Activated CD4-positive, CD25-positive, alpha-beta regulatory T cell treated with anti-CD3 and anti-CD28 coated beads, Interleukin-2, amount 50 U/mL, for 72 hours (primary cell): ENCODE results near the gene FXYD7.
"Not testable (repeated sequence)": the region's sequence is repeated elsewhere in the genome, so short reads cannot be mapped to it uniquely, and the experiment has no call there.

ENCODE experiments used
- DNase-seq: peaks from one replicate; pipeline ENCODE4 v3.0.0; 2021

The FXYD7 gene

GRCh38 chr19:35128398-35129057 lies 14.5 kb upstream of the FXYD7 start:
- no peak for DNase-seq

DNA sequence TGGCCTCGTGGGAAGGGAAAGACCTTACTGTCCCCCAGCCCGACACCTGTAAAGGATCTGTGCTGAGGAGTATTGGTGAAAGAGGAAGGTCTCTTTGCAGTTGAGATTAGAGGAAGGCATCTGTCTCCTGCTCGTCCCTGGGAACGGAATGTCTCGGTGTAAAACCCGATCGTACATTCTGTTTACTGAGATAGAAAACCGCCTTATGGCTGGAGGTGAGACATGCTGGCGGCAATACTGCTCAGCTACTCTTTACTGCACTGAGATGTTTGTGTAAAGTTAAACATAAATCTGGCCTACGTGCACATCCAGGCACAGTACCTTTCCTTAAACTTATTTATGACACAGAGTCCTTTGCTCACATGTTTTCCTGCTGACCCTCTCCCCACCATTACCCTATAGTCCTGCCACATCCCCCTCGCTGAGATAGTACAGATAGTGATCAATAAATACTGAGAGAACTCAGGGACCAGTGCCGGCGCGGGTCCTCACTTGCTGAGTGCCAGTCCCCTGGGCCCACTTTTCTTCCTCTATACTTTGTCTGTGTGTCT lies 13.3 kb upstream of the FXYD7 start:
- DNase-seq, result not testable (repeated sequence)

- DNase-seq, result no peak
Observed at GRCh38 chr19:35130761-35131720, 12.0 kb upstream of the FXYD7 start.

- DNase-seq, result no peak
Observed at GRCh38 chr19:35132254-35132653, 10.8 kb upstream of the FXYD7 start.

GRCh38 chr19:35133826-35134225 lies 9.2 kb upstream of the FXYD7 start:
- no peak for DNase-seq

DNA sequence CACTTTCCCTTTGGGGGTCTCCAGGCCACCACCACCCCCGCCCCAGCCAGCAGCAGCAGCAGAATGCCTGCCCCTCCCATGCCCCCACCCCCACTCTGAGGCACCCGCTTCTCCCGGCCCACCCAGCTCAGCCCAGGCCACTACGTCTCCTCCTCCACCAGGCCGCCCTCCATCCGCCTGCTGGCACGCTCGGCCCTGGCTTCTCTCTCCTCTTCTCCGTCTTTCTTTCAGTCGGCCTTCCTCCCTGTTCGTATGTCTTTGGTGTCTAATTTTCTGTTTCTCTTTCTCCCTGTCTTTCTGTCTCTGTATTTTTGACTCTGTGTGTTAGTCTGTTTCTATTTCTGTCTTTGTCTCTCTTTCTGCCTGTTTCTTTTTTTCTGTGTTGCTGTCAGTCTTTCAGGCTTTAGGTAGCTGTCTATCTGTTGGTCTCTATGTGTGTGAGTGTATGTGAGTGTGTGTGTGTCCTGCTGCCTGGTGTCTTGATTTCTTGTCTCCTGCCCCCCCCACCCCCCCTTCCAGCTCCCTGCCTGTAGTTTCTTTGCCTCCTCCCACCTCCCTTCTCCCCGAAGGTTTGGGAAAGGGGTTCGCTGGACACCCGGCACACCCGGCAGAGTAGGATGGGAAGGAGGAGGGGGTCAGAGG lies 8.3 kb upstream of the FXYD7 start, which contains the start of gene LGI4:
Gene LGI4 (minus strand): TSS at position 459 of the 642 bp plus-strand sequence. CDS start 379 bp downstream, at position 80.
- no peak for DNase-seq

DNA sequence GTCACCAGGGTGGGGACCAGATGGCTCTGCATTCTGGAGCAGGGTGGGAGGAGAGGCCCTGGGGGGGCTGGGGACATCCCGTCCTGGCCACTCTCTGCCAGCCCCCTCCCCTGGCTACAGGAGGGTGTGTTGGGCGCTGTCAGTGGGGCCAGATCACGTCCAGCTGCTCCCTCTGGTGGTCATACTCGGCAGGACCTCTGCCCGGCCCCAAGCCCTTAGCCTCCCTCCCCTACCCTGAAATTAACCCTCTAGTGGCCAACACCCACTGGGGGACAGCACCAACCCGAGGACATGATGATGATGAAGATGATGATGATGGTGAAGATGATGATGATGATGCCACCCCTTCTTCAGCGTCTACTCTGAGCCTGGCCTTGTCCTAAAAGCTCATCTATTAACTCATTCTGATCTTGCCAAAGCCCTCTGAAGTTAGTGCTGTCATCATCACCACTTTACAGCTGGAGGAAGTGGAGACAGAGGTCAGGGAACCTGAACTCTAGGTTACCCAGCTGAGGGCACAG lies 7.6 kb upstream of the FXYD7 start:
- peak; percentile 81 for DNase-seq

GRCh38 chr19:35136231-35136630 lies 6.8 kb upstream of the FXYD7 start:
- DNase-seq, result no peak

- DNase-seq, result no peak
Observed at GRCh38 chr19:35136977-35137702, 5.9 kb upstream of the FXYD7 start.

DNA sequence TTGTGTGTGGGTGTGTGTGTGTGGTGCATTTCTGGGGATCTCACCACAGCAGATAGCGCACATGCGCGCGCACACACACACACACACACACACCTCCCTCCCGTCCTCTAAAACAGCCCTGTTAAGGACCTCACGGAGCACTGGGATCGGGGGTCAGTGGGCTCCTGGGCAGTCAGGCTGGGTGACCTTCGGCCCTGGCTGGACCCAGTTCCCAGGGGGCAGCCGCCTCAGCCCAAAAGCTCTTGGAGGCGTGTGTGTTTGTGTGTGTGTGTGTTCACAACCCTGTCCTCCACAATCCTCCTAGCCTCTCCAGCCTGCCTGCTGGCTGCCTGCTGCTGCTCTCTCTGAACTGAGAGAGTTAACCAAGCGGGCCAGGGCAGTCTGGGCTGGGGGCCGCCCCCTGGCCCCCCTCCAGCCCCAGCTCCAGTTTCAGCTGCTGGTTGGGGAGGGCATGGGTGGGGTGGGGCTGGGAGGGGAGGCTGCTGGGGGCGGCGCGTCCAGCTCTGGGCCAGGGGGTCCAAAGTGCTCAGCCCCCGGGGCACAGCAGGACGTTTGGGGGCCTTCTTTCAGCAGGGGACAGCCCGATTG lies 4.7 kb upstream of the FXYD7 start, which contains the start of gene FXYD1:
Gene FXYD1 (plus strand): TSS at position 520 of the 588 bp plus-strand sequence. CDS start 1,256 bp downstream, outside the sequence.
- DNase-seq, result no peak

GRCh38 chr19:35140207-35140961 lies 2.7 kb upstream of the FXYD7 start:
- DNase-seq, result no peak

- peak; percentile 92 for DNase-seq
Observed at GRCh38 chr19:35140962-35141836, 1.9 kb upstream of the FXYD7 start.

GRCh38 chr19:35141837-35142605 lies 1.0 kb upstream of the FXYD7 start:
- no peak for DNase-seq

DNA sequence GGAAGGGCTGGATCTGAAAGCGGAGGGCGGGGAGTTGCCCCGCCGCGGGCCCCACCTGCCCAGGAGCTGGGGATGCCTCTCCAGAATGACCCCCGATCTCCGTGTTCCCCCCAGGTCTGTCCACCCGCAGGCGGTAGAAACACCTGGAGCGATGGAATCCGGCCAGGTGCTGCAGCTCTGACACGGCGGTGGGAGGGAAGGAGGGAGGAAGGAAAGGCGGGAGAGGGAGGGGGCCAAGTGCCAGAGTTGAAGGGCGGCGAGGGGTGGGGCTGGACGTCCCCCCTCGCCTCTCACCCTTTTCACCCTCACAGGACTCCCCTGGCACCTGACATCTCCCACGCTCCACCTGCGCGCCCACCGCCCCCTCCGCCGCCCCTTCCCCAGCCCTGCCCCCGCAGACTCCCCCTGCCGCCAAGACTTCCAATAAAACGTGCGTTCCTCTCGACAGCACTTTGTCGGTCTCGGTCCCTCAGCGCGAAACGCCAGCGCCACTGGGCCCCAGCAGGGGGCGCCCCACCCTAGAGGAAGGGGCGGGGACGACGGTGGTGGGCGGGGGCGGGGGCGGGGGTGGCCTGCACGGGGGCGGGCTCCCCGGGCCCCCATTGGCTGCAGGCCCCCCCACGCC lies 337 bp upstream of the FXYD7 start:
- DNase-seq, result peak; percentile 74

DNA sequence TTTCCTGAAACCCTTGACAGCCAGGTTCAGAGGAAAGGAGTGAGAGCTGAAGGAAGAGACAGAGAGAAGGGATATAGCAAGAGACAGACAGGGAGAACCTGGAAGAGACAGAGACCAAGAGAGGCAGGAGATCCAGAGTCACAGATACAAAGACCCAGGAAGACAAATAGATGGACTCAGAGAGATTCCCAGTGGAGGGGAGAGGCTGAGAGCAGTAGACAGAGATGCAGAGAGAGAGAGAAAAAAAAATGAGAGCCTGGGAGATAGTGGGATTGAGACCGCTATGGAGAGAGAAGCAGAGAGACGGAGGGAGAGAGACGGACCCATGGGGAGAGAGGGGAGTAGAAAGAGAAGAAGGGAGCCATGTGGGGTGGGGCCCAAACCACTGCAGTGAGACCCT lies 763 bp downstream of the FXYD7 start:
- DNase-seq, result no peak

GRCh38 chr19:35144259-35144599 lies 1.2 kb downstream of the FXYD7 start:
- no peak for DNase-seq

GRCh38 chr19:35144600-35145436 lies 1.8 kb downstream of the FXYD7 start:
- DNase-seq, result no peak
